Ishikawa (cell line): ENCODE results near the gene CFAP57.

Source experiments
- CEBPB ChIP-seq: IDR thresholded peaks from 2 replicates; pipeline ENCODE4 v1.6.1; 2012
- CREB1 ChIP-seq: IDR thresholded peaks from 2 replicates; pipeline ENCODE4 v1.6.1; 2012; ENCODE audit warnings: low read depth
- EP300 ChIP-seq: IDR thresholded peaks from 2 replicates; pipeline ENCODE4 v1.6.1; 2012; ENCODE audit warnings: borderline replicate concordance
- FOXM1 ChIP-seq: IDR thresholded peaks from 2 replicates; pipeline ENCODE4 v1.6.1; 2012; ENCODE audit warnings: low read depth, borderline replicate concordance
- NFIC ChIP-seq: IDR thresholded peaks from 2 replicates; pipeline ENCODE4 v1.6.1; 2012
- RAD21 ChIP-seq: IDR thresholded peaks from 2 replicates; pipeline ENCODE4 v1.6.1; 2012; ENCODE audit warnings: low read depth
- REST ChIP-seq: IDR thresholded peaks from 2 replicates; pipeline ENCODE4 v1.6.1; 2012; ENCODE audit warnings: low read depth, mild to moderate bottlenecking
- TAF1 ChIP-seq: IDR thresholded peaks from 2 replicates; pipeline ENCODE4 v1.6.1; 2012; ENCODE audit warnings: low read depth, mild to moderate bottlenecking
- TEAD4 ChIP-seq: IDR thresholded peaks from 2 replicates; pipeline ENCODE4 v1.6.1; 2012
- USF1 ChIP-seq: IDR thresholded peaks from 2 replicates; pipeline ENCODE4 v1.6.1; 2012
- YY1 ChIP-seq: IDR thresholded peaks from 2 replicates; pipeline ENCODE4 v1.6.1; 2012; ENCODE audit warnings: low read depth
- ZBTB7A ChIP-seq: IDR thresholded peaks from 2 replicates; pipeline ENCODE4 v1.6.1; 2012; ENCODE audit warnings: low read depth
- TF ChIP-seq, protein P1 (sequence below): IDR thresholded peaks from 2 replicates; pipeline ENCODE4 v1.6.1; 2012

Gene CFAP57

GRCh38 chr1:43135857-43136781 is 36.0 kb upstream of the CFAP57 start:
- TF ChIP-seq RAD21 (no peak), USF1 (no peak), CEBPB (peak; percentile 84)
- TF ChIP-seq, protein P1, sequence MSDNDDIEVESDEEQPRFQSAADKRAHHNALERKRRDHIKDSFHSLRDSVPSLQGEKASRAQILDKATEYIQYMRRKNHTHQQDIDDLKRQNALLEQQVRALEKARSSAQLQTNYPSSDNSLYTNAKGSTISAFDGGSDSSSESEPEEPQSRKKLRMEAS = no peak

GRCh38 chr1:43137445-43138052 is 34.6 kb upstream of the CFAP57 start:
- TF ChIP-seq FOXM1 (no peak), REST (no peak), CEBPB (no peak), USF1 (no peak), YY1 (no peak), NFIC (no peak), RAD21 (no peak)

GRCh38 chr1:43140010-43140409 is 32.1 kb upstream of the CFAP57 start:
- TF ChIP-seq TAF1 (no peak), RAD21 (no peak), NFIC (no peak), YY1 (no peak), FOXM1 (no peak), TEAD4 (no peak), ZBTB7A (no peak), REST (no peak), EP300 (no peak)
- TF ChIP-seq, protein P1 = no peak

DNA sequence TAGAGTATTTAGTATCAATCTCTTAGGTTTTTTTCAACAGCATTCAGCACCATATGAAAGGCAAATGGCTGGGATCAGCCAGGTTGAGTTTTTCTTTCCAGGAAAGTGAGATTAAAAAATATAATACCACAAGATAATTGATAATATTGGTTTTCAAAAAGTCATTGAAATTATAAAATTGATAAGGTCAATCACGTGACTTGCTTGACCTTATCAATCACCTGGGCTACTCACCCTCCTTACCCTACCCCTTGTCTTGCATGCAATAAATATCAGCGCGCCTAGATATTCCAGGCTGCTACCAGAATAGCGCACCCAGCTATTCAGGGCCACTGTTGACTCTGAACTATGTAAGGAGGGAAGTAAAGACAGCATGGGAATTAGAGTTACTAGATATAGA is 31.5 kb upstream of the CFAP57 start:
- TF ChIP-seq TAF1 (no peak), NFIC (no peak)

GRCh38 chr1:43143441-43143888 is 28.7 kb upstream of the CFAP57 start:
- TF ChIP-seq CEBPB (no peak), RAD21 (peak; percentile 20), ZBTB7A (no peak)

DNA sequence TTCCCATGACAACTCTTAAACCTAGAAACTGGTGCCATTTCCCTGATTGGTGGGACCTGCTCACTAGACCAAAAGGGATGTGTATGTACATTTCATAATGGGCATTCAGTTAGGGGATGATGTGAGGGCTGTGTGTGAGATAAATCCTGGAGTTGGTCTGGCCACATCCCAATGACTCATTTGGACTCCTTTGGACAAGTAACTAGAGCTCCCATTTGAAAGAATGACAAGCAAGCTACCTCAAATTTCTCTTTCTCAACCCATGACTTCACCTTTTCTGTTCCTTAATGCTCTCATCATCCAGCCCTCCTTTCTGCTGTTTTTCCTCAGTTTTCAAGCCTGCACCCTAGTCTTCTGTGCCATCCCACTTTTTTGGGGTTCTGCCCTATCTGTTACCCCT is 27.9 kb upstream of the CFAP57 start:
- TF ChIP-seq CREB1 (no peak), USF1 (no peak)
